Gastrocnemius medialis (tissue), 4 donors: ENCODE data around the gene AFAP1. TPM values are rescaled to one million over a fixed set of nuclear protein-coding genes. Genes with fewer than 3 reads are reported as not detected.

Source experiments
- ATAC-seq, 2 donors: fragments of 150-250 bp; one replicate each; pipeline ENCODE4 v1.9.1; 2016
- DNase-seq, 2 donors: peaks; one replicate each; pipeline ENCODE4 v3.0.0-alpha.2; 2019
- H3K27ac ChIP-seq, 4 donors: fragments of 200-600 bp; sonication (generic); 1 replicate in 1 of 4; 2 replicates in 3 of 4; pipeline ENCODE4 v1.5.1; 2016 to 2018; ENCODE audit warnings: mild to moderate bottlenecking in 2 of 4, moderate library complexity in 1 of 4
- H3K27me3 ChIP-seq, 3 donors: fragments of 200-600 bp; sonication (generic) in 2 of 3; 1 replicate in 1 of 3; 2 replicates in 2 of 3; pipeline versions ENCODE4 v1.5.1 to v1.6.0; 2016 to 2019; ENCODE audit warnings: mild to moderate bottlenecking in 1 of 3, moderate library complexity in 1 of 3
- H3K36me3 ChIP-seq, 2 donors: fragments of 200-600 bp; sonication (generic) in 1 of 2; one replicate each; pipeline ENCODE4 v1.5.1; 2017 to 2018
- H3K4me1 ChIP-seq, 2 donors: fragments of 200-600 bp; sonication (generic) in 1 of 2; one replicate each; pipeline ENCODE4 v1.5.1; 2016 to 2017; ENCODE audit warnings: mild to moderate bottlenecking in 2 of 2
- H3K4me3 ChIP-seq, 4 donors: fragments of 200-600 bp; sonication (generic) in 3 of 4; 1 replicate in 1 of 4; 2 replicates in 3 of 4; pipeline ENCODE4 v1.5.1; 2016 to 2019; ENCODE audit warnings: mild to moderate bottlenecking in 2 of 4
- H3K9me3 ChIP-seq, 3 donors: fragments of 200-600 bp; sonication (generic) in 2 of 3; 1 replicate in 1 of 3; 2 replicates in 2 of 3; pipeline ENCODE4 v1.5.1; 2016 to 2019
- CTCF ChIP-seq, 5 experiments: fragments of 450-650 bp in 3 of 5; fragments of 200-600 bp in 2 of 5; sonication (generic) in 2 of 5; IDR thresholded peaks in 4 of 5; conservative IDR thresholded peaks in 1 of 5; 1 replicate in 4 of 5; 2 replicates in 1 of 5; pipeline ENCODE4 v1.5.1; 2016 to 2019; ENCODE audit warnings: antibody characterized with exemption in 5 of 5, mild to moderate bottlenecking in 3 of 5, moderate library complexity in 3 of 5
- POLR2A ChIP-seq, 2 donors: fragments of 450-650 bp; IDR thresholded peaks; one replicate each; pipeline ENCODE4 v1.6.1; 2017; ENCODE audit warnings: antibody characterized with exemption in 2 of 2, mild to moderate bottlenecking in 2 of 2, moderate library complexity in 2 of 2
- in situ Hi-C, 4 donors: fragments of 200-750 bp; cut with MboI; loops; one replicate each; pipeline versions ENCODE4 v1.15.0 to v1.8.0; 2017; ENCODE audit warnings: low sequenced_read_pairs in 4 of 4
- intact Hi-C: fragments of 100-400 bp; cut with DNase I; formaldehyde crosslinking; loops from one replicate; pipeline ENCODE4 v1.15.1; 2023; ENCODE audit warnings: low total_unique reads
- total RNA-seq, 4 donors: library from RNA; depleted of rRNA; stranded (reverse); fragments of >200 nt; gene quantifications; one replicate each; pipeline versions ENCODE4 v1.1.0 to v1.2.3, GENCODE V29; 2016

Gene AFAP1
- total RNA-seq, 4 donors from 2014 or later, result 1.5 to 8.6 (median 3.5) TPM

- ATAC-seq, result no peak
- TF ChIP-seq POLR2A (IDR thresholded peaks at IDR 0.05) (no peak), CTCF (IDR thresholded peaks at IDR 0.05 in 4 of 5, conservative IDR thresholded peaks at IDR 0.05 in 1 of 5) (no peak)
- intact Hi-C loops (no loop called here), in situ Hi-C loops (loop anchor here in 2 of 4 donors (25.0 kb wide), 1 partner anchor 530 kb away; the partner anchor contains the start of gene SORCS2 (in 2 of the 2))
- no peaks in the 10 kb centered on the region for H3K9me3 ChIP-seq
- no peak overlapping the region for H3K4me3 ChIP-seq
- no peak overlapping the region for H3K27ac ChIP-seq
- H3K36me3 ChIP-seq, result no peaks in the 10 kb centered on the region
- DNase-seq, result no peak
- H3K4me1 ChIP-seq, result no peaks in the 10 kb centered on the region
- peaks cover 0 to 7% (median 0%) of the 10 kb centered on the region in 3 donors for H3K27me3 ChIP-seq
These were observed 222.5 kb downstream of the AFAP1 start for GRCh38 chr4:7717161-7717560.

GRCh38 chr4:7716010-7716721, 223.5 kb downstream of the AFAP1 start:
- in situ Hi-C loops, result loop anchor here in 2 of 4 donors (25.0 kb wide), 1 partner anchor 529 kb away; the partner anchor contains the start of gene SORCS2 (in 2 of the 2)
- no peak for ATAC-seq
- no peaks in the 10 kb centered on the region for H3K4me1 ChIP-seq

GRCh38 chr4:7715271-7716009, 224.2 kb downstream of the AFAP1 start:
- Histone ChIP-seq H3K9me3 (no peaks in the 10 kb centered on the region), H3K4me3 (no peak overlapping the region), H3K36me3 (no peaks in the 10 kb centered on the region), H3K4me1 (no peaks in the 10 kb centered on the region), H3K27me3 (peaks cover 0 to 7% (median 0%) of the 10 kb centered on the region in 3 donors), H3K27ac (no peak overlapping the region)
- TF ChIP-seq CTCF (IDR thresholded peaks at IDR 0.05 in 4 of 5, conservative IDR thresholded peaks at IDR 0.05 in 1 of 5), result no peak
- TF ChIP-seq POLR2A (IDR thresholded peaks at IDR 0.05), result no peak
- ATAC-seq (no peak), DNase-seq (no peak)
- in situ Hi-C loops, result loop anchor here in 2 of 4 donors (25.0 kb wide), 1 partner anchor 528 kb away; the partner anchor contains the start of gene SORCS2 (in 2 of the 2)
- intact Hi-C loops, result no loop called here

More at GRCh38 chr4:7716010-7716721, 223.5 kb downstream of the AFAP1 start:
- no peak for TF ChIP-seq POLR2A (IDR thresholded peaks at IDR 0.05)
- no peak for TF ChIP-seq CTCF (IDR thresholded peaks at IDR 0.05 in 4 of 5, conservative IDR thresholded peaks at IDR 0.05 in 1 of 5)
- Histone ChIP-seq H3K27me3 (peaks cover 0 to 7% (median 0%) of the 10 kb centered on the region in 3 donors), H3K27ac (no peak overlapping the region), H3K4me3 (no peak overlapping the region), H3K36me3 (no peaks in the 10 kb centered on the region), H3K9me3 (no peaks in the 10 kb centered on the region)
- no peak for DNase-seq
- intact Hi-C loops, result no loop called here

GRCh38 chr4:7714738-7715137, 224.9 kb downstream of the AFAP1 start:
- Histone ChIP-seq H3K4me3 (no peak overlapping the region), H3K9me3 (no peaks in the 10 kb centered on the region), H3K27ac (no peak overlapping the region), H3K36me3 (no peaks in the 10 kb centered on the region), H3K27me3 (peaks cover 0 to 7% (median 0%) of the 10 kb centered on the region in 3 donors), H3K4me1 (no peaks in the 10 kb centered on the region)
- DNase-seq (no peak), ATAC-seq (no peak)
- no peak for TF ChIP-seq POLR2A (IDR thresholded peaks at IDR 0.05)
- no peak for TF ChIP-seq CTCF (IDR thresholded peaks at IDR 0.05 in 4 of 5, conservative IDR thresholded peaks at IDR 0.05 in 1 of 5)
- intact Hi-C loops, result no loop called here
- in situ Hi-C loops, result loop anchor here in 2 of 4 donors (25.0 kb wide), 1 partner anchor 527 kb away; the partner anchor contains the start of gene SORCS2 (in 2 of the 2)
